ENCODE measurements around the gene SCGB1A1.

The SCGB1A1 gene

GRCh38 chr11:62421996-62422395, 3.2 kb downstream of the SCGB1A1 start:
- no peak for DNase-seq (ENCODE audit: low spot score)

- no peak for DNase-seq (ENCODE audit: low spot score)
These were observed 4.2 kb downstream of the SCGB1A1 start for GRCh38 chr11:62423012-62423411.

- DNase-seq (ENCODE audit: low spot score), result peak; percentile 61
These were observed 8.9 kb downstream of the SCGB1A1 start for GRCh38 chr11:62427630-62428233.

GRCh38 chr11:62428871-62429560, 10.2 kb downstream of the SCGB1A1 start:
- no peak for DNase-seq (ENCODE audit: low spot score)

- no peak for DNase-seq (ENCODE audit: low spot score)
These were observed 11.6 kb downstream of the SCGB1A1 start for GRCh38 chr11:62430425-62430824.

GRCh38 chr11:62431171-62431901, 12.5 kb downstream of the SCGB1A1 start:
- DNase-seq (ENCODE audit: low spot score), result no peak

- DNase-seq (ENCODE audit: low spot score), result no peak
These were observed 13.9 kb downstream of the SCGB1A1 start for GRCh38 chr11:62432695-62433094.

- DNase-seq (ENCODE audit: low spot score), result no peak
These were observed 14.5 kb downstream of the SCGB1A1 start for GRCh38 chr11:62433141-62433903.

GRCh38 chr11:62433904-62434276, 15.1 kb downstream of the SCGB1A1 start:
- DNase-seq (ENCODE audit: low spot score), result no peak

- DNase-seq (ENCODE audit: low spot score), result no peak
These were observed 17.2 kb downstream of the SCGB1A1 start for GRCh38 chr11:62435846-62436660.

GRCh38 chr11:62437616-62438015, 18.8 kb downstream of the SCGB1A1 start:
- no peak for DNase-seq (ENCODE audit: low spot score)

- DNase-seq (ENCODE audit: low spot score), result no peak
These were observed 19.8 kb downstream of the SCGB1A1 start for GRCh38 chr11:62438641-62439040.

- DNase-seq (ENCODE audit: low spot score), result no peak
These were observed 21.2 kb downstream of the SCGB1A1 start for GRCh38 chr11:62439785-62440602.

- DNase-seq (ENCODE audit: low spot score), result no peak
These were observed 24.8 kb downstream of the SCGB1A1 start for GRCh38 chr11:62443390-62444235.

GRCh38 chr11:62444236-62444833, 25.5 kb downstream of the SCGB1A1 start:
- DNase-seq (ENCODE audit: low spot score), result peak; percentile 54

GRCh38 chr11:62444835-62445234, 26.0 kb downstream of the SCGB1A1 start:
- no peak for DNase-seq (ENCODE audit: low spot score)

- no peak for DNase-seq (ENCODE audit: low spot score)
These were observed 26.5 kb downstream of the SCGB1A1 start for GRCh38 chr11:62445314-62445740.

GRCh38 chr11:62446091-62446490, 27.3 kb downstream of the SCGB1A1 start:
- DNase-seq (ENCODE audit: low spot score), result no peak

- no peak for DNase-seq (ENCODE audit: low spot score)
These were observed 30.6 kb downstream of the SCGB1A1 start for GRCh38 chr11:62449451-62449851.

Measured in COLO829 (cell line).